KMS-11 (cell line): ENCODE data around the gene GINS3.

Experiments used
- H2AFZ ChIP-seq: fragments of 200-600 bp; sonication (generic); 2 replicates; pipeline ENCODE4 v1.6.1; 2016; ENCODE audit warnings: antibody characterized with exemption, mixed run types, low read depth
- H3K27ac ChIP-seq: fragments of 200-600 bp; sonication (generic); 2 replicates; pipeline ENCODE4 v1.6.1; 2016; ENCODE audit warnings: mild to moderate bottlenecking, mixed run types
- H3K27me3 ChIP-seq: fragments of 200-600 bp; sonication (generic); 2 replicates; pipeline ENCODE4 v1.6.1; 2017; ENCODE audit warnings: mild to moderate bottlenecking, low read depth, mixed run types, moderate library complexity; ENCODE audit not compliant: insufficient read depth
- H3K36me3 ChIP-seq: fragments of 200-600 bp; sonication (generic); 2 replicates; pipeline ENCODE4 v1.6.1; 2017; ENCODE audit warnings: mild to moderate bottlenecking, mixed run types; ENCODE audit not compliant: insufficient read depth
- H3K4me1 ChIP-seq: fragments of 200-600 bp; sonication (generic); 2 replicates; pipeline ENCODE4 v1.6.1; 2016; ENCODE audit warnings: mild to moderate bottlenecking, low read depth, mixed run types; ENCODE audit not compliant: poor library complexity, severe bottlenecking
- H3K4me2 ChIP-seq: fragments of 200-600 bp; sonication (generic); 2 replicates; pipeline ENCODE4 v1.7.0; 2016; ENCODE audit warnings: mild to moderate bottlenecking, mixed run types
- H3K4me3 ChIP-seq: fragments of 200-600 bp; sonication (generic); IDR thresholded peaks from 2 replicates; pipeline ENCODE4 v1.6.1; 2017; ENCODE audit warnings: low read depth, low read length, mixed read lengths; ENCODE audit not compliant: insufficient read depth
- H3K79me2 ChIP-seq: fragments of 200-600 bp; sonication (generic); 2 replicates; pipeline ENCODE4 v1.6.1; 2016; ENCODE audit warnings: low read depth, mixed run types; ENCODE audit not compliant: insufficient read depth
- H3K9ac ChIP-seq: fragments of 200-600 bp; sonication (generic); 2 replicates; pipeline ENCODE4 v1.6.1; 2016; ENCODE audit warnings: mild to moderate bottlenecking, mixed run types
- H4K20me1 ChIP-seq: fragments of 200-600 bp; sonication (generic); 2 replicates; pipeline ENCODE4 v1.6.1; 2016; ENCODE audit warnings: mild to moderate bottlenecking, mixed run types; ENCODE audit not compliant: insufficient read depth
- CTCF ChIP-seq: fragments of 200-600 bp; sonication (generic); conservative IDR thresholded peaks from 2 replicates; pipeline ENCODE4 v1.6.1; 2017; ENCODE audit warnings: low read depth, mild to moderate bottlenecking, antibody characterized with exemption, low read length, moderate library complexity, mixed read lengths

The GINS3 gene

GRCh38 chr16:58451265-58451689 is 59.0 kb downstream of the GINS3 start:
- no peak overlapping the region for H3K9ac ChIP-seq
- H4K20me1 ChIP-seq = no peaks in the 10 kb centered on the region
- TF ChIP-seq CTCF = no peak
- H3K27me3 ChIP-seq = no peaks in the 10 kb centered on the region
- H3K27ac ChIP-seq = no peak overlapping the region
- H3K79me2 ChIP-seq = no peaks in the 10 kb centered on the region
- H3K36me3 ChIP-seq = no peaks in the 10 kb centered on the region
- H3K4me2 ChIP-seq = no peak overlapping the region
- H2AFZ ChIP-seq = no peak overlapping the region
- H3K4me3 ChIP-seq = no peak overlapping the region
- no peaks in the 10 kb centered on the region for H3K4me1 ChIP-seq

GRCh38 chr16:58451945-58452401 is 59.7 kb downstream of the GINS3 start:
- Histone ChIP-seq H3K4me2 (no peak overlapping the region), H4K20me1 (no peaks in the 10 kb centered on the region), H3K4me1 (no peaks in the 10 kb centered on the region), H3K27ac (no peak overlapping the region), H3K27me3 (no peaks in the 10 kb centered on the region), H3K4me3 (no peak overlapping the region), H3K9ac (no peak overlapping the region), H2AFZ (no peak overlapping the region), H3K79me2 (no peaks in the 10 kb centered on the region), H3K36me3 (no peaks in the 10 kb centered on the region)
- no peak for TF ChIP-seq CTCF

GRCh38 chr16:58452640-58453039 is 60.4 kb downstream of the GINS3 start:
- Histone ChIP-seq H3K4me2 (no peak overlapping the region), H3K9ac (no peak overlapping the region), H2AFZ (no peak overlapping the region), H3K4me1 (no peaks in the 10 kb centered on the region), H3K36me3 (no peaks in the 10 kb centered on the region), H3K27me3 (no peaks in the 10 kb centered on the region), H3K79me2 (no peaks in the 10 kb centered on the region), H4K20me1 (no peaks in the 10 kb centered on the region), H3K4me3 (no peak overlapping the region), H3K27ac (no peak overlapping the region)
- TF ChIP-seq CTCF = no peak

GRCh38 chr16:58454178-58454577 is 61.9 kb downstream of the GINS3 start:
- no peak for TF ChIP-seq CTCF

GRCh38 chr16:58454856-58455255 is 62.6 kb downstream of the GINS3 start:
- H3K4me2 ChIP-seq = no peak overlapping the region
- no peaks in the 10 kb centered on the region for H4K20me1 ChIP-seq
- H3K27ac ChIP-seq = no peak overlapping the region
- no peak overlapping the region for H2AFZ ChIP-seq
- H3K27me3 ChIP-seq = no peaks in the 10 kb centered on the region
- H3K4me1 ChIP-seq = peaks cover 11% of the 10 kb centered on the region
- no peaks in the 10 kb centered on the region for H3K36me3 ChIP-seq
- no peak overlapping the region for H3K4me3 ChIP-seq
- no peaks in the 10 kb centered on the region for H3K79me2 ChIP-seq
- TF ChIP-seq CTCF = no peak
- no peak overlapping the region for H3K9ac ChIP-seq

More at GRCh38 chr16:58454178-58454577, 61.9 kb downstream of the GINS3 start:
- Histone ChIP-seq H4K20me1 (no peaks in the 10 kb centered on the region), H3K79me2 (no peaks in the 10 kb centered on the region), H3K36me3 (no peaks in the 10 kb centered on the region), H2AFZ (no peak overlapping the region), H3K9ac (no peak overlapping the region), H3K27ac (no peak overlapping the region), H3K27me3 (no peaks in the 10 kb centered on the region), H3K4me2 (no peak overlapping the region), H3K4me3 (no peak overlapping the region), H3K4me1 (peaks cover 4% of the 10 kb centered on the region)
